ENCODE data around the gene CAVIN3. TPM values are rescaled to one million over a fixed set of nuclear protein-coding genes. Genes with fewer than 3 reads are reported as not detected.

CAVIN3 gene
- 10 to 100 TPM; 84.8 to 86.7 TPM for total RNA-seq

- DNase-seq (ENCODE audit: low spot score): peak; percentile 88
- Histone ChIP-seq H3K4me1 (peaks cover 0 to 56% of the 10 kb centered on the region in 2 donors), H3K9me3 (no peaks in the 10 kb centered on the region), H3K27ac (peak within 1 kb of the TSS; percentile 99 to 100), H3K36me3 (no peaks in the 10 kb centered on the region), H3K4me3 (peak within 1 kb of the TSS; percentile 66 to 70), H3K27me3 (no peaks in the 10 kb centered on the region)
- no peak for TF ChIP-seq CTCF (IDR thresholded peaks at IDR 0.05)
These were observed at the start of gene CAVIN3 for GRCh38 chr11:6320411-6321155. Gene CAVIN3, minus strand, starts transcription at chr11:6320501. Its CDS starts 25 bp downstream, at chr11:6320476.

- no peak for DNase-seq (ENCODE audit: low spot score)
- no peaks in the 10 kb centered on the region for H3K27me3 ChIP-seq
- H3K9me3 ChIP-seq: no peaks in the 10 kb centered on the region
- peaks cover 0 to 14% of the 10 kb centered on the region in 2 donors for H3K4me1 ChIP-seq
- H3K36me3 ChIP-seq: no peaks in the 10 kb centered on the region
- H3K4me3 ChIP-seq: no peak overlapping the region
- TF ChIP-seq CTCF (IDR thresholded peaks at IDR 0.05): no peak
- H3K27ac ChIP-seq: no peak overlapping the region
These were observed 45.4 kb upstream of the CAVIN3 start for GRCh38 chr11:6365659-6366058.

- peaks cover 0 to 14% of the 10 kb centered on the region in 2 donors for H3K4me1 ChIP-seq
- no peaks in the 10 kb centered on the region for H3K36me3 ChIP-seq
- no peaks in the 10 kb centered on the region for H3K27me3 ChIP-seq
- peak; percentile 85 for DNase-seq (ENCODE audit: low spot score)
- H3K27ac ChIP-seq: peak overlapping the region; percentile 59 to 87
- no peak overlapping the region for H3K4me3 ChIP-seq
- H3K9me3 ChIP-seq: no peaks in the 10 kb centered on the region
- peak; percentile 62 to 91 for TF ChIP-seq CTCF (IDR thresholded peaks at IDR 0.05)
These were observed 42.8 kb upstream of the CAVIN3 start for GRCh38 chr11:6362873-6363678.

- H3K9me3 ChIP-seq: no peaks in the 10 kb centered on the region
- peaks cover 0 to 14% of the 10 kb centered on the region in 2 donors for H3K4me1 ChIP-seq
- H3K27me3 ChIP-seq: no peaks in the 10 kb centered on the region
- H3K36me3 ChIP-seq: no peaks in the 10 kb centered on the region
- DNase-seq (ENCODE audit: low spot score): peak; percentile 77
- H3K27ac ChIP-seq: peak overlapping the region; percentile 59 to 87
- no peak for TF ChIP-seq CTCF (IDR thresholded peaks at IDR 0.05)
- H3K4me3 ChIP-seq: no peak overlapping the region
These were observed 42.0 kb upstream of the CAVIN3 start for GRCh38 chr11:6362185-6362872.

GRCh38 chr11:6360183-6360582, 39.9 kb upstream of the CAVIN3 start:
- Histone ChIP-seq H3K4me1 (peaks cover 0 to 14% of the 10 kb centered on the region in 2 donors), H3K36me3 (no peaks in the 10 kb centered on the region), H3K4me3 (no peak overlapping the region), H3K27ac (no peak overlapping the region), H3K27me3 (no peaks in the 10 kb centered on the region), H3K9me3 (no peaks in the 10 kb centered on the region)
- DNase-seq (ENCODE audit: low spot score): no peak
- TF ChIP-seq CTCF (IDR thresholded peaks at IDR 0.05): no peak
